ENCODE measurements around the gene PPP1R9A.

- TF ChIP-seq YY1 (IDR thresholded peaks at IDR 0.05; ENCODE audit: extremely low read depth, insufficient replicate concordance, low read depth, low read length) (no peak), EZH2 (IDR thresholded peaks at IDR 0.05) (no peak), CTCF (IDR thresholded peaks at IDR 0.05 in 2 of 3, conservative IDR thresholded peaks at IDR 0.05 in 1 of 3; ENCODE audit: borderline replicate concordance in 1 of 3, insufficient read depth in 1 of 3, low read depth in 2 of 3, low read length in 2 of 3) (no peak), MAX (IDR thresholded peaks at IDR 0.05) (no peak), ATF3 (IDR thresholded peaks at IDR 0.05) (no peak), REST (IDR thresholded peaks at IDR 0.05; ENCODE audit: low read depth) (no peak), TCF7L2 (IDR thresholded peaks at IDR 0.05; ENCODE audit: borderline replicate concordance, extremely low read depth, insufficient read depth, insufficient read length) (no peak), SIN3A (IDR thresholded peaks at IDR 0.05; ENCODE audit: low read depth) (no peak), FOSL1 (IDR thresholded peaks at IDR 0.05; ENCODE audit: low read depth) (no peak)
These were observed 427.7 kb downstream of the PPP1R9A start for GRCh38 chr7:95335093-95335492.
